GM19438 (cell line): ENCODE results near the gene CHAD.

Experiments used
- ATAC-seq: cut with Tn5 transposase; IDR thresholded peaks from one replicate; pipeline ENCODE4 v1.9.1; 2021; ENCODE audit warnings: low read depth; ENCODE audit not compliant: unreplicated experiment

Gene CHAD

DNA sequence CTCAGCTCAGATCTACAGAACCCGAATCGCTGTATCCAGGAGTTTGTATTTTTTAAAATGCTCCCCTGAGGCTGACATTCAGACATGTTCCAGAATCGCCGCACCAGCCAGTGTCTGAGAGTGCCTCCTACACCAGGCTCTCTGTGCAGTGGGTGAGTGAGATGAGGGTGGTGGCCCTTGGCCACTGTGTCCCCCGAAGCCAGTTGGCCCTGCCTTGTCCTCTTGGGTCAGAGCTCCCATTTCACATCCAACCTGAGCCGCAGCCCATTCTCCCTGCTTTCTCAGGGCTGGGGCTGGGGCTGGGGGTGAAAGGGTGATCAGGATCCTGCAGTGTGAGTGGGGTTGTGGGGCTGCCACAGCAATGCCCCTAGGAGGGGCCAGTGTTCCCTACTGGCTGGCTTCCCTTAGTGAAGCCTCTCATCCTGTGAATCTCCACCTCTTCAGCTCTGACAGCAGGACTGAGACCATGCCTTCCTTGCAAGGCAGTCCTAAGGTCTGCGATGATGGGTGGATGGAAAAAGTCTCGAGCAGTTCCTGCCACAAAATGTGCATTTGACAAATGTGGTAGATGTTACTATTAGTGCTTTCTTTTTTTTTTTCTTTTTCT is 26.6 kb upstream of the CHAD start:
- ATAC-seq = no peak

DNA sequence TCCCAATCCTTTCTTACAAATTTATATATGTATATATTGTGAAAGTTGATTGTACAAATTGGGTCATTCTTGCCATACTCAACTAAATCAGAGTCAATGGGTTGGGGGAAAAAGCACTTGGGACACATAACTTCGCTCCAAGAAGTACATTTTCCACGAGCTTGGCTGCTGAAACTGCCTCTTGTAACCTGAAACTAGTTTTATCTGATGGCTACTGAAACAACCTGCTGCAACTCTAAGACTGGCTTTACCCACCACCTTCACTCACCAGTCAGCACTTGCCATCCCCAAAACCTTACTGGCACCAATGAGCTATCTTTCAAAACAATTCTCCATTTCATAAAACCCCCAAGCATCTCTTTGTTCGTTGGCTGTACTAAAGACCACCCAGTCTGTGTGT is 25.1 kb upstream of the CHAD start:
- no peak for ATAC-seq

DNA sequence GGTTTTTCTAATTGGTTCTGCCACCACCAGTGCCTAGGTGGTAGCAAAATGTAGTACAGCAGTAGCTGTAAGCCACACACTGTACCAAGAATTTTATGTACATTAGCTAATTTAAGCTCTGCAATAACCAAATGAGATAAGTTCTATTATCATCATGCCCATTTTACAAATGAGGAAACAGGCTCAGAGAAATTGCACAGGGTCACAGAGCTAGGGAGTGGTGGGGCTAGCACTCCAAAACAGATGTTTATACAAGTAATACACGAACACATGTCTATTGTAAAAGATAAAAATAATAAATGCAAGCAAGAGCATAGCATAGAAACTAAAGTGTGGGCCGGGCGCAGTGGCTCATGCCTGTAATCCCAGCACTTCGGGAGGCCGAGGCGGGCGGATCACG is 23.5 kb upstream of the CHAD start:
- no peak for ATAC-seq

DNA sequence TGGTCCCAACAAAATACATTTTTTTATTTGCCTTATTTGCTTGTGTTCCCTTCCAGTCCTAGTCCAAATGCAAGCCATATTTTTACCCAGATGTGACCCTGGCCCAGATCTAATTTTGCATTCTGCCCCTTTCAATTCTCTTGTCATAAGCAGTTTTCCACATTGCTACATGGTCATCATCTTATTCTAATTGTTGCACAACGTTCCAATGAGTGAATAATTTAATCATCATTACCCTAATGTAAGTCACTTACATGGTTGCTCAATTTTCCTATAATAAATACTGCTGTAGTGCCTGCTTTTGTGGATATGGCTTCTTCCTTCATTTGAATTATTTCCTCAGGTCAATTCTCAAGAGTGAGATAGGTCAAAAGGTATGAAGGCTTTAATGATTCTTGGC is 22.8 kb upstream of the CHAD start:
- ATAC-seq = no peak

DNA sequence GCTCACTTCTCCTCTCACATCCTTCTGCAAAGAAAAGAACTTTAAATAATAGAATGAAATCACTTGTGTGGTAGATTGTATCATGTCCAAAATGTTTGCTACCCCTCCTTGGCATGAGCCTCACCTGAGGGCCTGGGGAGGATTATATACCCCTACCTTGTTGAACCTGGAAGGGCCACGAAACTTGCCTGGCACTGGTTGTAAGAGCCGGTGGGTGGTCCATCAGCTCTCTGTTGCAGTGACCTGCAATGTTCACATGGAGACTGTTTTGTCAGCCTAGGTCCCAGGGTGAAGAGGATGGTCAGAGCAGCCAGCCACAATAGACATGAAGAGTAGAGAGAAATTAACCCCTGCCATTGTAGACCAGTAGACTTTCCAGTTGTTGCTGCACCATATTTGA is 20.2 kb upstream of the CHAD start:
- ATAC-seq = no peak

DNA sequence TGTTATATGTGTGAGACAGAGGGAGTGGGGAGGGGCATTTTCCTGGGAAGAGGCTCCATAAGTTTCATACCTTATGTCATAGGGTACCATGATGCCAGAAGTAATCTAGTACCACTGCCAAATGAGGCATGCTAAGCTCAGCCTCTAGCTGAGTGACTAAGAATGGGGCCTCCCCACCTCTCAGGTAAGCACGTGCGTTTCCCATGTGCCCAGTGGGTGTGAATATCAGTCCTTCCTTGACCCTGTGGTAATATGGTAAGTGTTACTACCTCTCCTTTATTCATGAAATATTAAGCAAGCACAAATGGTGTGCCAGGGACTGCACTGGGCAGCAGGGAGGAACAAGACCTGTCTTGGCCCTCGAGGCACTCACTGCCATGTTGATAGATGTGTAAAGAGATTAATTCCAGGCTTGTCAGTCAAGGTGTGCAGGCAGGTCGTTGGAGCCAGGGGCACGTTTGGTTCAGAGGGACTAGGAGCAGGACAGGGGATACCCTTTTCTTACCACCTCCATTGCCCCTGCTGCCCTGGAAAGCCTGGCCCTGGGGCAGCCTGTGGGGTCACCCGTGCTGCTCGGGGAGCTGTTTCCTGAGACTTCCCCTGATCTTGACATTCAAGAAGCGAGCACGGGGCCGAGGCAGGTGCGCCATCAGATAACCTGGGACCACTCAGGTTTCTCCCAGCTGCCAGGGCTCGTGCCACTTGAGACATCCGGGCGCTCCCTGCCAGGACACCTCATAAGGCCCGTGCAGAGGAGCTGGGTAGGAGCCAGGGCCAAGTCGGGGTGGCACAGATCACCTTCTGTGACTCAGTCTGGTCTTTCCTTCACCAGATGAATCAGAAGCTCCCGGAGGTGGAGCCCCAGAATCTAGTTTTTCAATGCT is 18.8 kb upstream of the CHAD start:
- no peak for ATAC-seq

DNA sequence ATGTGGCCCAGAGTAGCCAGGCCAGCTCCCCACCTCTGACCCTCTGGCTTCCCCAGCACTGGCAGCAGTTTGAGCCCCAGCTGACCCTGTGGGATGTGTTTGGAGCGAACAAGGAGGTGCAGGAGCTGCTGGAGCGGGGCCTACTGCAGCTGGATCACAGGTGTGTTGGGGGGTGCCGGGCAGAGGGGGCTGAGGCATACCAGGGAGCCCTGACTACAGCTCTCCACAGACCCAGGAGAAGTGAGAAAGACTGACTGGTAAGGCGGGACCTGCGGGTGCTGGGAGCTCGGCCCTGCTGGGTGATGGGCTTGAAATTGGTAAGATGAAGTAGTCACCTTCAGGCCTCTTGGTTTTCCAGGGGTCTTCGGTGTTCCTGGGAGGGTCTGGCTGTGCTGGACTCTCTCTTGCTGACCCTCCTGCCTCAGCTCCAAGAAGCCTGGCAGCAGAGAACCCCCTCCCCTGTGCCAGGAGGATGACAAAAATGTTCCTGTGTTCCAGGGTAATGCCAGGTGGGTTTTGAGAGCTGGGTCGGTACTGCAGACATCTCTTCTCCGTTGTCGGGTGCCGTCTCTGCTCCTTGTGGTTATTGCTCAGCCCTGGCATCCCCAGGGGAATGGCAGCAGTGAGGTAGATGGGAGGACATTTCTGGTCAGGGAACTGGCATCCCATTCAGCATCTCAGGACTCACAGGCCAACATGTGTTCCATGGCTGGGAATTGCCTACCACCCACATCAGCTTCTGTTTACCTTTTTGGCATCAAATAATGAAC is 15.9 kb upstream of the CHAD start:
- ATAC-seq = no peak

DNA sequence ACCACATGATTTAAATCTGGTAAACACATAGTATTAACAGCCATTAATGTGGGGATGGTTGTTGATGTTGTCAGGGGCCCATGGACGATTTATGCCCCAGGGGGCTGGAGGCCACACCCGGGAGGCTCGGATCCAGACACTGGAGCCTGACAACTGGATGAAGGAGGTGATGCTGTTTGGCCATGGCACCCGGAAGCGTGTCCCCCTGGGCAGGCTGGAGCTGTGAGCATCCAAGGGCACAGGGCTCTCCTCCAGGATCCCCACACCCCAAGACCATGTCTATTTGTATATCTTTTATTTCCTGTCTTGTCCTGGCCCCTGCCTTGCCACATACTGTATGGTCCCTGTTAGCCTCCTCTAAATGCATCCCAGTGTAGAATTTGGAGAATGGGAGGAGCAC is 14.6 kb upstream of the CHAD start:
- no peak for ATAC-seq

DNA sequence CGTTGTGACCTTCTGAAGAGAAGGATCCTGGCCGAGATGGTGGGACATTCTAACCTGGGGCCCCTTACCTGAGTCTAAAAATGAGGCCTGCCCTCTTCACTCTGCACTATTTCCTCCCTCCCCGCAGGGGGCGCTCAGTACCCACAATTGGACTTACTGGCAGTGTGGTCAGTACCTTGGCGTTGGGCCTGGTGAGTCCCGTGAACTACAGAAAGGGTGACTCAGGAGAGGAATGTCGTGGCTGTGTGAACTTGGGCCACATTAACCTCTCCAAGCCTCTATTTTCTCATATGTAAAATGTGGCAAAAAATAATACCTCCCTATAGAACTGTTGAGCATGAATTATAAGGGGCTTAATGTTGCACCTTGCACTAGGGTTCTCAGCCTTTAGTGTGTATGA is 13.8 kb upstream of the CHAD start:
- ATAC-seq = no peak

DNA sequence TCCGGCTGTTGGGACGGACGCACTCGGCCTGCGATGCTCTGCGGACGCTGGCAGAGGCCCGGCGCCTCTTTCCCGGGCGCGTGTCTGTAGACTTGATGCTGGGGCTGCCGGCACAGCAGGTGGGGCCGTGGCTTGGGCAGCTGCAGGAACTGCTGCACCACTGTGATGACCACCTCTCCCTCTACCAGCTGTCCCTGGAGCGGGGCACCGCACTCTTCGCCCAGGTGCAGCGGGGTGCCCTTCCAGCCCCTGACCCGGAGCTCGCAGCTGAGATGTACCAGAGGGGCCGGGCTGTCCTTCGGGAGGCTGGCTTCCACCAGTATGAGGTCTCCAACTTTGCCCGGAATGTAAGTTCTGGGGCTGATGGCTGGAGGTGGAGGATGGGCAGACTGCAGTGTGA is 13.4 kb upstream of the CHAD start:
- no peak for ATAC-seq

DNA sequence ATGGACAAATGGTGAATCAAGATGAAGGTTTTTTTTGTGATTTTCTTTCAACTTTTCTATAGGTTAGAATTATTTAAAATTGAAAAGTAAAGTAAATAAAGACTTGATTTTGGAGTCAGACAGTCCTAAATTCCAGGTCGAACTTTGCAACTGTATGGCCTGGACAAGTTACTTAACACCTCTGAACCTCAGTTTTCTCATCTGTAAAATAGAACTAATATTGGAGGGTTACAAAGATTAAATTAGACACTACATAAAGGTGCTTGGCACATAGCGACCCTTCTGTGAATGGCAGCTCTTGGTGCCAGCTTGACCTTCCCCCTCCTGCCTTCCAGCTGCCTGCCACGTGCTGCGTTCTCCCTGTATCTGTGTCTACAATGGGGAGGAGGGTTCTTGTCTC is 13.0 kb upstream of the CHAD start:
- no peak for ATAC-seq

DNA sequence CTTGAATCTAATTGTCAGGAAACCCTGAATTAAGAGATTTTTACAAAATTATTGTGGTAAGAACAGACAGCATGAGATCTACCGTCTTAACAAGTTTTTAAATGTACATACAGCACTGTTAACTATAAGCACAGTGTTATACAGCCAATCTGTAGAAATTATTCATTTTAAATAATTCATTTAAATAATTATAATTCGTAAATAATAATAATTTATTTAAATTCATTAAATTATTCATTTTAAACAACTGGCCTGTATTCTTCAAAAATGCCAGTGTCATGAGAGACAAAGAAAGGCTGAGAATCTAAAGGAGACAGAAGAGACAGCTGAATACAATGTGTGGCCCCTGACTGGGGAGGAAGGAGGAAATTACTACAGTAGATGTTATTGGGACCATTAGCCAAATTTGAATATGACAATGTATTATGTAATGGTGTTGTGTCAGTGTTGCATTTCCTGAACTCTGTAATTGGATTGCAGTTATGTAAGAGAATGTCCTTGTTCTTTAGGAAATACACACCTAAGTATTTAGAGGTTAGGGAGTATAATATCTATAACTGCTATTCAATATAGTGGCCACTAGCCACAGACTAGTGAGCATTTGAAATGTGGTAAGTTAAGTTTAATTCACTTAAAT is 12.3 kb upstream of the CHAD start:
- ATAC-seq = no peak

DNA sequence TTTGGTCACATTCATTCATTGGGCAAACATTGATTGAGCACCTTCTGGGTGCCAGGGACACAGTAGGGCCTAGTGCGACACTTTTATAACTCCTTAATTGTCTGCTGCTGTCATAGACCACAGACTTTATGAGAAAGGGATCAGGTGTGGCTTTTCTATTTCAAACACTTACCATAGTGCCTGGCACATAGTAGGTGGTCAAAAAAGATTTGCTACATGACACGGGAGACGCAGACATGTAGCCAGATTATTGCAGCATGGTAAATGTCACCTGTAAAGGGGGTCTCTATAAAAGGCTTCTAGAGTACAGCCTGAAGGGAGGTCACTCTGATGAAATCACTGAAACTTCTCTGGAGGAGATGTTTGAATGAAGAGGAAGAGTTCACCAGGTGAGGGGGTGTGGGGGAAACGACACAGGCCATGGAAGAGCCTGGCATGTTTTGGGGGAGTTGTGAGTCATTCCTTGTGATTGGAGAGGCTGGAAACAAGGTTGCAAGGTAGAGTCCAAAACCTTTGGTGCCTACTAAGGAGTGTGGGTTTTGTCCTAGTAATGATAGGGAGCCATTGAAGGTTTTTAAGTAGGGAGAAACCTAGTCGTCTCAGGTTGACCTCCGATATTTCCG is 11.6 kb upstream of the CHAD start:
- ATAC-seq = no peak

DNA sequence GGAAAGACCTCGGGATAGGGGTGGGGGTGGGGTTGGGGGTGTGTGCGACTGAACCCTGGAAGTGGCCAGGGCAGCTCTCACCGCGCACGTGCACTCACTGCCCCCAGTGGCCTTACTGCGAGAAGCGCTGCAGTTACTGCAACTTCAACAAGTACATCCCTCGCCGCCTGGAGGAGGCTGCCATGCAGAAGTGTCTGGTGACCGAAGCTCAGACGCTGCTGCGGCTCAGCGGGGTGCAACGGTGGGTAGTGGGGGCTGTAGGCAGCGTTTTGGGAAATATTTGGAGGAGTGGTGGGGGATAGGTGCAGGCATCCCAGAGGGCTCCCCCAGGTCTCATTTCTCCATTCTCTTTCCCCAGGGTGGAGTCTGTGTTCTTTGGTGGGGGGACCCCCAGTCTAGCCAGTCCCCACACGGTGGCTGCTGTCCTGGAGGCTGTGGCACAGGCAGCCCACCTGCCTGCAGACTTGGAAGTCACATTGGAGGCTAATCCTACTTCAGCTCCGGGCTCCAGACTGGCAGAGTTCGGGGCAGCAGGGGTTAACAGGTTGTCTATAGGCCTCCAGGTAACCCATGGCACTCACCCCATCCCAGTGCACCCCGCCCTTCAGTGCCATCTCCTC is 11.0 kb upstream of the CHAD start:
- ATAC-seq = no peak

DNA sequence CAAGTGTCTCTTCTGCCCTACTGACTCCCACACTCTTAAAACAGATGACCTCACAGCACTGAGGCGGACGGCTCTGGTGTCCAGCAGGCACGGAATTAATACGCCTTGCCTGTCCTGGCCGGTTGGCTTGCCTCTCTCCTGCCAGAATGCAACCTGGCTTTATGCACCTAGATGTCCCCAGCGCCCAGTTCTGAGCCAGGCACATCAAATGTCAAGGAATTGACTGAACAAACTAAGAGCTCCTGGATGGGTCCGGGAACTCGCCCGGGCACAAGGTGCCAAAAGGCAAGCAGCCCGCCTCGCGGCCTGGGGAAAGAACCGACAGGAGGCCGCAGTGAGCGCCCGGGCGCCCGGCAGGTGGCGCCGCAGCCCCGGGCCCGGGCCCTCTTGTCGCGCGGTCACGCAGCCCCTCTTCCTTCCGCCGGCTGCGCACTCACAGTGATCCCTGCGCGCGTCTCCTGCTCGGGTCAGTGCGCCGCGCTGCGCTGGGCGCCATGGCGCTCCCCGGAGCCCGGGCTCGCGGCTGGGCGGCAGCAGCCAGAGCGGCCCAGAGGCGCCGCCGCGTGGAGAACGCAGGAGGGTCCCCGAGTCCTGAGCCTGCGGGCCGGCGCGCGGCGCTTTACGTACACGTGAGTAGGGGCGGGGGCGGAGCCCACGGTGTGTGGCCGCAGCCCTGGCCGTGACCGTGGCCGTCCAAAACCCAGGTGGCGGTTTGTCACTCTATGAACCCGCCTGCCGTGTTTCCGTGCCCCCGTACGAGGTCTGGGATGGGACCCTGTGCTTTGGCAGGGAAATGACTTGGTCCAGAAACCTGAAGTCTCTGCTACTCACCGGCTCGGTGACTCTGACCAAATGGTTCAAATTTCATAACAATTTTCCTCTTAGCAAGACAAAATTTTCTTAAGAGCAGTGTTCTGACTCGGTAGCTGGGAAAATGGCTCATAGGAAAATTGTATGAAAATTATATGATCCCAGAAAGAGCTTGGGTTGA is 10.0 kb upstream of the CHAD start, which contains the start of gene RSAD1:
RSAD1 (plus strand) TSS at position 470 of the 991 bp plus-strand sequence; CDS start at position 495, 25 bp downstream.
- ATAC-seq = peak; percentile 90

DNA sequence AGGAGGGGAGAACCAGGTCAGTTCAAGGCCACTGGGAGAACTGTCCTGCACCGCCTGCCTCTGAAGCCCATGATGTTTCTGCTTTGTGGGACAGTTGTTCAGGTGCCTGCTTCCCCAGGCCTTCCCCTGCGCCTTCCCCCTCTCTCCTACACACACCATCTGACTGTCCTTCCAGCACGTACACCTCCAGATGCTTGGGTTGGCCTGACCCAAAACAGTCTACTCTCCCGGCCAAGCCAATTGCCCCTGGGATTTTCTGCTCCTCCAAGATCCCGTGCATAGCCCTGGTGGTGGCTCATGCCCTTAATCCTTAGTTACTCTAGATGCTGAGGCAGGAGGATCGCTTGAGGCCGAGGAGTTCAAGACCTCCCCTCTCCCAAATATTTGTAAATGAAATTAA is 9.3 kb upstream of the CHAD start:
- ATAC-seq = no peak

DNA sequence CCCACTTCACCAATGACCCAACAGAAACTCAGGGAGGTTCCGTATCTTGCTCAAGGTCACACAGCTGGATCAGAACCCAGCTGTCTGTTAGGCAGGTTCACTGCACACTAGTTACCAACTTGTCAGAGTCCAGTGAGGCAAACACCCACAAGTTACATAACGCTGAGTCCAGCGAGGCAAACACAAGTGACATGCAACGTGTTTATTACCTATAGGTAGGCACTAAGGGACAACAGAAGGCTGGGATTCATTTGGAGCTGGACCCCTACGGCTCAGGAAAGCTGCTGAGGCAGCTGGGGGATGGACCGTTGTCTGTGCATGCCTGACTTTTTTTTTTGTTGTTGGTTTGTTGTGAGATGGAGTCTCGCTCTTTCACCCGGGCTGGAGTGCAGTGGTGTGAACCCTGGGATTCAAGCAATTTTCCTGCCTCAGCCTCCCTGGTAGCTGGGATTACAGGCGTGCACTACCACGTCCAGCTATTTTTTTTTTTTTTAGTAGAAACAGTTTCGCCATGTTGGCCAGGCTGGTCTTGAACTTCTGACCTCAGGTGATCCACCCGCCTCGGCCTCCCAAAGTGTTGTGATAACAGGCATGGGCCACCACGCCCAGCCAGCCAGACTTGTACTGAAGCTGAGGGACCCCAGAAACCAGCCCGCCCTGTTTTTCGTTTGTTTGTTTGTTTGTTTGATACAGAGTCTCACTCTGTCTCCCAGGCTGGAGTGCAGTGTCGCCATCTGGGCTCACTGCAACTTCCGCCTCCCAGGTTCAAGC is 8.1 kb upstream of the CHAD start:
- ATAC-seq = no peak
